HG03095 (cell line): ENCODE data around the gene IMPDH1.

Source experiments
- ATAC-seq: cut with Tn5 transposase; IDR thresholded peaks from one replicate; pipeline ENCODE4 v1.9.1; 2021; ENCODE audit warnings: moderate library complexity; ENCODE audit not compliant: unreplicated experiment

The IMPDH1 gene

GRCh38 chr7:128406314-128407232, 3.2 kb downstream of the IMPDH1 start:
- ATAC-seq: no peak

DNA sequence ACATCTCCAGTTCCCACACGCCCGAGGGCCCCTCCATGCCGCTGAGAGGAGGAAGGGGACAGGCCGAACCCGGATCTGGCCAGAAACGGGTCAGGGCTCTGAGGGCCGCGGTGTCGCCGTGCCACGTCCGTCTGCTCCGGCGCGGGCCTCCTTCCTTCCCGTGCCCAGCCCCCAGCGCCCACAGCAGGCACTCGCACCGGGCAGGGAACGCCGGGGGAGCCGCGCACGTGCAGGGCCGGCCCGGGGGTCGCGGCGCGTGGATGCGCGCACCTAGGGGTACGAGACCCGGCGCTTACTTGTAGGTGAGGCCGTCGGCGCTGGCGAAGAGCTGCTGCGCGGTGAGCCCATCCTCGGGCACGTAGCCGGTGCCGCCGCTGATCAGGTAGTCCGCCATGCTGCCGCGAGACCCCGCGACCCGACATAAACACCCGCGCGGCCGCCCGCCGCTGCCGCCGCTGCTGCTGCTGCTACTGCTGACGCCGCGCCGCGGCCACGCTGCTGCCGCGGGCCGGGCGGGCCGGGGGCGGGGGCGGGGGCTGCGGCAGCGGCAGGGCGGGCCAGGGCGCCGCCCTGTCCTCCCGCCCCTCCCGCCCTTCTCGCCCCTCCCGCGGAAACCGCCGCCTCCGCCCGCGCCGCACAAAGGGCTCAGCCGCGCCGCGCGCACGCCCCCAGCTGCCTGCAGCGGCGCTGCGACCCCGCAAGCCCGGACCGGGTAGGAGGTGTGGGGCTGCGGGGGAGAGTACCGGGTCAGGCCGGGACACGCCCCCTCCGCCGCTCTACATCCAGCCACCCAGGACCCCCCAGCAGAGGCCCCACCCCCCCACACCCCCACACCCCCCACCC, 4.1 kb downstream of the IMPDH1 start:
- no peak for ATAC-seq

- ATAC-seq: no peak
These were observed 4.8 kb downstream of the IMPDH1 start for GRCh38 chr7:128404886-128405470.

- ATAC-seq: no peak
These were observed 5.6 kb downstream of the IMPDH1 start for GRCh38 chr7:128404143-128404681.

DNA sequence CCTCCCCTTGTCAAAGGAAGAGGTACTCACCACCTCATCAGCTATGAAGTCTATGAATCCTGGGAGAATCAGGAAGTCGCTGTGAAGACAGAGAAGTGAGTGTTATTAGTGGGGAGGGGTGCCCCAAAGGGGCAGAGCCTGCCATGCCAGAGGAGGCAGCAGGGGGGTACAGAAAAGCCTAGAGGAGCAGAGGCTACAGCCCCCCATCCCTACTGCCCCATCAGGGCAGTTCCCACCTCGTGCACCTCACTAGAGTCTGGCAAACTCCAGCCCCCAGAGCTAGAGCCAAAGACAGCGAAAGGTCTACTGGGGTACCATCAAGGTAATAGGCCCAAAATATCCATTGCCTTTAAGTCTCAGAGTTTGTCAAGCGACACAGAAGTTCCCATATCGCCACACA, 6.1 kb downstream of the IMPDH1 start:
- no peak for ATAC-seq

DNA sequence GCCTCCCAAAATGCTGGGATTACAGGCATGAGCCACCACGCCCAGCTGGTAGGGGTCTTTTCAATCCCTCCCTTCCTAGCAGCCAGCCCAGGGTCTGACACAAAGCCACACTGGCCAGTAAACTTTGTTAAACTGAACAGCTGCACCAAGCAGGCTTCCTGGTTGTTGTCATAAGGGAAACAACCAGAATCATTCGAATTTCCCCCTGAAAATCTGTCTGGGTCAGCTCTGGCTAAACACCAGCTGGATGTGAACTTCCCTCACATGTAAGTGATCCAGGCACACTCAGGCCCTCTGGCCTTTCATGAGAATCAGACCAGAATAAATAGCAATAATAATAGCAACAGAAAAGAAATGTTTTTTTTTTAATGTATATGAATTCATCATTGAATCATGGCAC, 7.4 kb downstream of the IMPDH1 start:
- ATAC-seq: no peak

DNA sequence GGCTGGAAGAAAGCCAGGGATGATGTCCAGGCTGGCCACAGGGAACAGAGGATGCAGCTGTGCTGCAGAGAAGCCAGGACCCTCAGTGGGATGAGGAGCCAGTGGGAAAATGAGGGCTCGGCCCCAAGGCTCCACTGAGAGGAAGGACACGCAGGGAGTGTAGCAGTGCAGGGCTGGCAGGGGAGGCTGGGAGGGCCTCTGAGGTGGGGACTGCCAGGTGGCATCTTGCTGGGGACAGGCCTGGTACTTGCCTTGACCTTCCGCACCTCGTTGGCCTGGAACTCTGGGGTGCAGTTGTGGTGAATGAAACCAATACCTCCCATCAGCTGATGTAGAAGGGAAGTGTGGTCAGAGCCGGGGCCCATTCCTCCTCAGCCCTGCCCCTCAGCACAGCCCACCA, 9.2 kb downstream of the IMPDH1 start:
- no peak for ATAC-seq

DNA sequence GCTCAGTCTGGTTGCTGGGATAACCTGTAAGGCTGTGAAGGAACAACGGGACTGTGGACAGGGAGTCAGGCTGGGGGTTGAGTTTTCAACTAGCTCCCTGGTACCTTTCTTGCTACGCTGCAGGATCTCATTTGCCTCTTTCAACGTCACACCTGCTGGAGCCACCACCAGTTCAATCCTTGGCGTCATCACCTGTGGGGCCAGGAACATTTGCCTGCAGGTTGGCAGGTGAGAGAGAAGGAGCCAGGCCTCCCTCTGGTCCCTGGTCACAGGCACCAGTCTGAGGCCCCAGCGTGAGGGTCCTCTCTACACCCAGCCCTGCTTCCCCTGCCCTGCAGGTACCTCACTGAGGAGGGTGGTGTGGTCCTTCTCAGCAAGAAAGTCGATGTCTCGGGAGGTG, 9.8 kb downstream of the IMPDH1 start:
- no peak for ATAC-seq

DNA sequence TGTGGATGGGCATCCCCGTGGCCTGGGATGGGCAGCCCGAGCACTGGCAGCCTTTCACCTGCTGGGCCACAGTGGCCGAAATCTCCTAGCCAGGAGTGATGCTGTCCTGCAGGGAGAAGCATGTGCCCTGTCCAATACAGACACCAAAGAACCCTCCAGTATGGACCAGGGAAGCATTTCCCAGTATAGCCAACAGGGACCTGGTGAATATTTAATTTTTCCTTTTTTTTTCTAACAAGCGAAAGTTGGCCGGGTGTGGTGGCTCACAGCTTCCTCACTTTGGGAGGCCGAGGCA, 11.0 kb downstream of the IMPDH1 start:
- no peak for ATAC-seq

- ATAC-seq: no peak
These were observed 11.6 kb downstream of the IMPDH1 start for GRCh38 chr7:128398016-128398840.

DNA sequence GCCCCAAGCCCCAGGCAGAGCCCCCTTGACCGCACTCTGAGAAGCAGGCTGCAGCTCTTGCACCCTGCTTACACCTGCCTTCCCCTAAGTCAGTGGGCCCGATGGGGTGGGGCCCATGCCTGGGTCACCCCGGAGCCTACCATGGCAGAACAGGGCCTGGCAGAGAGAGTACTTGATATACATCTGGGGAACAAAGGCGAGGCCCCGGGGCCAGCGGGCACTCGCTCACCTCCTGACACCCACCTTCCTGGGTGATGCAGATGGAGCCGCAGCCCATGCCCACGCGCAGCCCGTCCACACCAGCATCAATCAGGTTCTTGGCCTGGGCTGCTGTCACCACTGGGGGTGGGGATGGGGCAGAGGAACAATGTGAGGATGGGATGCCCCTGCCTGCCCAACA, 13.4 kb downstream of the IMPDH1 start:
- no peak for ATAC-seq

GRCh38 chr7:128395748-128396147, 14.0 kb downstream of the IMPDH1 start:
- ATAC-seq: no peak

GRCh38 chr7:128394904-128395496, 14.8 kb downstream of the IMPDH1 start:
- no peak for ATAC-seq

DNA sequence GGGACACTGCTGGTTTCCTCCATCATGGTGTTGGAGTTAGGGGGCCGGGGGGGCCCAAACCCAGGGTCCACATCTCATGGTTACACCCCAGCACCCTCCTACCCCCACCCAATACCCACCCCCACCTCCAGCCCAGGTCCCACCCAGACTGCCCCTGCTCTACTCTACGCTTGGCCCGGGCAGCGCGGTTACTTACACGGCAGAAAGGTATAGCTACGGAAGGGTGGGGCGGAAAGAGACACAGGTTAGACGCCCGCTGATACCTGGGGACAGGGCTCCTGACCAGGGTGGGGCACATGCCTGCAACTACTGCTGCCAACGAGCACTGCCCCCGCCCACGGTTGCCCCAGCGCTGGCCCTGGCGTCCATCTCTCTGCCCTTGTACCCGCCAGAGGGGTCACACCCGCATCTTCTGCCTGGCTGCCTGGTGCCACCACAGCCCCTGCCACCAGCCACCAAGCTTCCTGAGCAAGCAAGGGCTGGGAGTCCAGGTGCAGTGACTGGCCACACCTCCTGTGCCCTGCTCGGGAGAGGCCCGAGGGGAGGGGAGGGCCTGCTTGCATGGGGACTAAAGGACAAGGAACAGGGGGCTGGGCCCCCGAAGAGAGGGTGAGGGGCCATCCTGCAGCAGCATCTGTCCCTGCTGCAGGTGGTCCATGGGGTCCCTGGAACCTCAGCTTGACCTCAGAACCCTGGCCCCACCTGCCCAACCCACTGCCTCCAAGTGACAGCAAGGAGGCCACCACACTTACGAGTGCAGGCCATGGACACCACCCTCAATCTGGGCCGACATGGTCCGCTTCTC, 16.1 kb downstream of the IMPDH1 start:
- ATAC-seq: no peak

DNA sequence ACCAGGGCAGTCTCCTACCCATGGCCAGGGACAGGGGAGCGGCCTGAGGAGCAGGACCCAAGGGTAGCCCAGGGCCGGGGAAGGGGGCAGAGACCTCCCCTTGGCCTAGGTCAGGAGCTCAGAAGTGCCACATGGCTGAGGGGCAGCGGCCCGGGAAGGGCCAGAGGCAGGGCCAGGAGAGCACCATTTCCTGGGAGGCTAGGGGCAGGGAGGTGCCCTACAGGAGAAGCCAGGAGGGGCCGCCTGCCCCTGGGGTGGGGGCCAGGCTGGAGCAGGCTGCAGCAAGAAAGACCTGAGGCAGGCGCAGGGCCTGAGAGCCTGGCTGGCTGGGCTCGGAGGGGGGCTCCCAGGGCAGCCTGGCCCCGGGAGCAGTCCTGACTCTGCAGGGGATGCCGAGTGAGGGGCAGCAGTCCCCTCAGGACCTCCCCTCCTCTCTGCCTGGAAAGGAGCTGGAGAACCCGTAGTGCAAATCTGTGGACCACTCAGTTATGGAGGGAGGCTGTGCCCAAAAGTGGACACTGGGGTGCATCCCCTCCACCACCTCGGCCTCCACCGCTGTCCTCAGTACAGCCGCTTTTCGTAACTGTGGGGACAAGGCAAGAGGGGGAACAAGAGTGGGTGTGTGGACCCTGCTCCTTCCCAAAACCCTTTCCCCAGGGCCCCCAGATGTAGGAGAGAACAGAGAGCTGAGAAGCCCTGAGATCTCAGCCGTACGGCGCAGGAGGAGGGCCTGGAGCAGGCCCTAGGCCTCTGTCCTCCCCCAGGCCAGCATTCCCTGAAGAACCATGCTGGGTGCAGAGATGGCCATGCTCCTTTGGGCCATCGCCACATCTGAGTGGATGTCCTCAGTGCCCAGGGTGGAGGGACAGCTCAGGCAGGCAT, 17.1 kb downstream of the IMPDH1 start:
- no peak for ATAC-seq

DNA sequence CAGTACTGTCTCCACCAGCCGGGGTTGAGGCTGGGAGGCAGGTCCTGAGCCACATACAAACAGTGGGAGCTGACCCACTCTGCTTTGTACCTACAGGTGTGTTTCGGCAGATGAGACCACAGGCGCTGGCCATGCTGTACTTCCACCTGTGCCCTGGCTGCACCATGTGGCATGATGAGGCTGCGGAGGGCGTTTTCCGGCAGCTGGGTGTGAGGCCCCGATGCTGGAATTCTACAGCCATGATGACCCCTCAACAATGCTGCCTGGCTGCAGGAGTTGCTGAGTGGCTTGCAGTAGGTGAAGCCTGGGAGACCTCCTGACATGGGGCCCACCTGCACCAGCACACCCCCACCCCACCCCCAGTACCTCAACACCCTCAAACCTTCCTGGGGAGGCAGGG, 18.0 kb downstream of the IMPDH1 start:
- ATAC-seq: no peak

- no peak for ATAC-seq
These were observed 18.8 kb downstream of the IMPDH1 start for GRCh38 chr7:128390871-128391565.
